ENCODE data around the gene AQP10. TPM values are rescaled to one million over a fixed set of nuclear protein-coding genes. Genes with fewer than 3 reads are reported as not detected.

Gene AQP10
- total and polyA plus RNA-seq, 10 donors, result 0.09 to 3.1 (median 0.42) TPM

DNA sequence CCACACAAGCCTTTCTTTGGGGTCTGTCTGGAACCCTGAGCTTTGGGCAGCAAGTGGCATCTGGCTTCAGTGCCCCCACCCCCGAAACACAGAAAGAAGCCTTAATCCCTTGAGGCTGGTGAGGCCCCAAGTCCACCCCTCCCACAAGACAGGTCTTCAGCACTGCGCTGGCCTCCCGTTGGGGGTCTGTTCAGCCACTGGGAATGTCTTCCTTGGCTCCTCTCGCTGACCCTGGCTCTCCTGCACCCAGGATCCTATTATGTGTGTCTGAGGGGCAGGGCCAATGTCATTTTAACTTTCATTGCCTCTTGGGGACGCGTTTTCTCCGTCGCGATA lies 31.3 kb downstream of the AQP10 start:
- H3K27ac ChIP-seq, result peak overlapping the region in 7 of 8 donors; percentile 4 to 79 (median 70)
- H3K4me3 ChIP-seq, result peak overlapping the region; percentile 3 to 66 (median 28)
- 12 to 19% (median 16%) methylated on average over 9 of the region's 9 CpGs for WGBS, 5 donors
- peaks cover 12 to 41% (median 28%) of the 10 kb centered on the region in 6 donors for H3K4me1 ChIP-seq
- H3K36me3 ChIP-seq, result peaks cover 0 to 34% (median 19%) of the 10 kb centered on the region in 6 donors
- H3K9me3 ChIP-seq, result no peaks in the 10 kb centered on the region
- DNase-seq, result no peak
- intact Hi-C loops (cut with DNase I; ENCODE audit: low total_unique reads), result no loop called here
- H3K27me3 ChIP-seq (replicated peaks in 1 of 7), result peaks cover 0 to 20% (median 0%) of the 10 kb centered on the region in 7 donors
- TF ChIP-seq, protein P1, sequence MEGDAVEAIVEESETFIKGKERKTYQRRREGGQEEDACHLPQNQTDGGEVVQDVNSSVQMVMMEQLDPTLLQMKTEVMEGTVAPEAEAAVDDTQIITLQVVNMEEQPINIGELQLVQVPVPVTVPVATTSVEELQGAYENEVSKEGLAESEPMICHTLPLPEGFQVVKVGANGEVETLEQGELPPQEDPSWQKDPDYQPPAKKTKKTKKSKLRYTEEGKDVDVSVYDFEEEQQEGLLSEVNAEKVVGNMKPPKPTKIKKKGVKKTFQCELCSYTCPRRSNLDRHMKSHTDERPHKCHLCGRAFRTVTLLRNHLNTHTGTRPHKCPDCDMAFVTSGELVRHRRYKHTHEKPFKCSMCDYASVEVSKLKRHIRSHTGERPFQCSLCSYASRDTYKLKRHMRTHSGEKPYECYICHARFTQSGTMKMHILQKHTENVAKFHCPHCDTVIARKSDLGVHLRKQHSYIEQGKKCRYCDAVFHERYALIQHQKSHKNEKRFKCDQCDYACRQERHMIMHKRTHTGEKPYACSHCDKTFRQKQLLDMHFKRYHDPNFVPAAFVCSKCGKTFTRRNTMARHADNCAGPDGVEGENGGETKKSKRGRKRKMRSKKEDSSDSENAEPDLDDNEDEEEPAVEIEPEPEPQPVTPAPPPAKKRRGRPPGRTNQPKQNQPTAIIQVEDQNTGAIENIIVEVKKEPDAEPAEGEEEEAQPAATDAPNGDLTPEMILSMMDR (IDR thresholded peaks at IDR 0.05 in 8 of 11, conservative IDR thresholded peaks at IDR 0.05 in 3 of 11), result no peak
- TF ChIP-seq POLR2A (IDR thresholded peaks at IDR 0.05), result no peak
- no peak for TF ChIP-seq POLR2AphosphoS5 (IDR thresholded peaks at IDR 0.05)

DNA sequence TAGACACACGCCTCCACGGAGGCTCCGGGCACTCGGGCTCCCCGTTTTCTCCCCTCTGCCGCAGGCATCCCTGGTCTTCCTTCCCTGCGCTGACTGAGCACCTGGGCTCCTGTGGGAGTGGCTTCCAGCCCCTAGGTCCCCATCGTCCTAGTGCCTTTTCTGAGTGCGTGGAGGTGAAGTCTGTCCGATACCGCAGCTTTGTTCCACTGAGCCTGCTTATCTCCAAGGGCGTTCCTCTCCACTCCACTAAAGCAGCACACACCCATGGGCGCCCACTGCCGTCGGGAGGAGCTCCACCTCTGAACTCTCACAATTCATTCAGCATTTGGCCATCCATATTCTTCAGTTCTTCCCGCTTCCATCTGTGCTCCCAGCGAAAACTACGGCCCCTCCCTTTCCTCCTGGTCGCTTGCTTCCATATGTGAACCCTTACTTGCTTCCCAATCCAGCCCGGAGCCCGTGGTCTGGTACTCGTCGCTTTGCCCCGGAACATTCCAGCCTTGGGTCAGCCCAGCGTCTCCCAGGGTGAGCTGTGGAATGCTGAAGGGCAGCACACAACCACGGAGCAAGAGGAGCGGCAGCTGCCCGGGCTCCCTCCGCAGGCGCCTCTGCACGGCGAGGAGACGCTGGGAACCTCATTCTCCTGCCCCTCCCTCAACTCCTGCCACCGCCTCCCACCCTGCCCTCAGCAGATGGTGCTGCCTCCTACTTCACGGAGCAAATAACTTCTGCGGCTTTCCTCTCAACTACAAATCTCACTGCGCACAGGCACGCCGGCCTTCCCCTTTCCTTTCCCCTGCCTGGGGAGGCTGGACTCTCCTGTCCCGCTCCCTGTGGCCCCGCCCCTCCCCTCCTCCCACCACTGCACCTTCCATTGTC lies 31.9 kb downstream of the AQP10 start:
- intact Hi-C loops (cut with DNase I; ENCODE audit: low total_unique reads), result no loop called here
- 1 to 2% (median 2%) methylated on average over 41 of the region's 41 CpGs for WGBS, 5 donors

DNA sequence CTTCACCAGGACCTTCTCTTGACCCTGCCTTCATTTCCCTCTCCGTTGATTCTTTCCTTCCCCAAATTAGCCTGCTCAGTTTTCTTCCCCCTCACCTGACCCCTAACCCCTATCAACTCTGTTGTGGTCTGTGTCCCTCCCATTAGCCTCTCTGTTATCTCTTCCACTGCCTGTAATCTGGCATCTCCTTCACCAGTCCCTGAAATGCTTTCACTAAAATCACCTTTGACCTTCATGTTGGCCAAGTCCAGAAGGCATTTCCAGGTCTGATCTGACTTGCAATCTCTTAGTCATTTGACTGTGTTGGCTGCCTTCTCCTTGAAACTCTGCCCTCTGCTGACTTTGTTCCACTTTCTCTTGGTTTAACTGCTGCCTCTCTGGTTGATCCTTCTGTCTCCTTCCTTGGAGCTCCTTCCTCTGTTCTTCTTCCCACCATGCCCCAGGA lies 32.6 kb downstream of the AQP10 start:
- H3K36me3 ChIP-seq, result peaks cover 0 to 22% (median 13%) of the 10 kb centered on the region in 6 donors
- peak overlapping the region in 6 of 8 donors; percentile 55 to 79 (median 74) for H3K27ac ChIP-seq
- peaks cover 0 to 20% (median 0%) of the 10 kb centered on the region in 7 donors for H3K27me3 ChIP-seq (replicated peaks in 1 of 7)
- peaks cover 12 to 38% (median 26%) of the 10 kb centered on the region in 6 donors for H3K4me1 ChIP-seq
- intact Hi-C loops (cut with DNase I; ENCODE audit: low total_unique reads), result no loop called here
- no peak for TF ChIP-seq POLR2AphosphoS5 (IDR thresholded peaks at IDR 0.05)
- TF ChIP-seq, protein P1 (IDR thresholded peaks at IDR 0.05 in 8 of 11, conservative IDR thresholded peaks at IDR 0.05 in 3 of 11), result peak in 4 of 11 experiments; percentile 11 to 38 (median 25)
- no peak for TF ChIP-seq POLR2A (IDR thresholded peaks at IDR 0.05)
- H3K4me3 ChIP-seq, result peak overlapping the region in 4 of 8 donors; percentile 26 to 66 (median 41)
- no peaks in the 10 kb centered on the region for H3K9me3 ChIP-seq
- no peak for DNase-seq
- WGBS, 5 donors, result 0 to 7% (median 6%) methylated on average over 1 of the region's 1 CpG

More for the DNA sequence above, 31.9 kb downstream of the AQP10 start:
- H3K9me3 ChIP-seq, result no peaks in the 10 kb centered on the region
- H3K27me3 ChIP-seq (replicated peaks in 1 of 7), result peaks cover 0 to 20% (median 0%) of the 10 kb centered on the region in 7 donors
- peaks cover 12 to 38% (median 26%) of the 10 kb centered on the region in 6 donors for H3K4me1 ChIP-seq
- peak overlapping the region; percentile 3 to 66 (median 28) for H3K4me3 ChIP-seq
- H3K36me3 ChIP-seq, result peaks cover 0 to 28% (median 18%) of the 10 kb centered on the region in 6 donors
- TF ChIP-seq POLR2AphosphoS5 (IDR thresholded peaks at IDR 0.05) (peak; percentile 14 to 68 (median 60)), POLR2A (IDR thresholded peaks at IDR 0.05) (no peak)
- TF ChIP-seq, protein P1 (IDR thresholded peaks at IDR 0.05 in 8 of 11, conservative IDR thresholded peaks at IDR 0.05 in 3 of 11), result no peak
- H3K27ac ChIP-seq, result peak overlapping the region in 6 of 8 donors; percentile 55 to 79 (median 74)
- DNase-seq, result peak; percentile 83

- Histone ChIP-seq H3K4me3 (no peak overlapping the region), H3K9me3 (no peaks in the 10 kb centered on the region), H3K36me3 (peaks cover 0 to 17% (median 8%) of the 10 kb centered on the region in 6 donors), H3K27me3 (replicated peaks in 1 of 7) (peaks cover 0 to 20% (median 0%) of the 10 kb centered on the region in 7 donors), H3K4me1 (peaks cover 12 to 38% (median 26%) of the 10 kb centered on the region in 6 donors), H3K27ac (peak overlapping the region in 3 of 8 donors; percentile 62 to 79 (median 79))
- no peak for DNase-seq
- intact Hi-C loops (cut with DNase I; ENCODE audit: low total_unique reads), result no loop called here
- TF ChIP-seq, protein P1 (IDR thresholded peaks at IDR 0.05 in 8 of 11, conservative IDR thresholded peaks at IDR 0.05 in 3 of 11), result no peak
- TF ChIP-seq POLR2AphosphoS5 (IDR thresholded peaks at IDR 0.05) (no peak), POLR2A (IDR thresholded peaks at IDR 0.05) (no peak)
- 87 to 95% (median 90%) methylated on average over 5 of the region's 5 CpGs for WGBS, 5 donors
These were observed 33.1 kb downstream of the AQP10 start for GRCh38 chr1:154353966-154354365.

Measured in spleen (tissue), 11 donors.